NT2/D1 (cell line): ENCODE data around the gene TIPARP.

Experiments used
- DNase-seq: peaks from one replicate; pipeline ENCODE4 v3.0.0-alpha.2; 2011; ENCODE audit warnings: low read depth, low spot score
- H3K27me3 ChIP-seq: 2 replicates; pipeline ENCODE4 v1.6.0; 2011; ENCODE audit warnings: mild to moderate bottlenecking; ENCODE audit not compliant: insufficient read length, insufficient read depth
- H3K36me3 ChIP-seq: 2 replicates; pipeline ENCODE4 v1.6.1; 2011; ENCODE audit warnings: mild to moderate bottlenecking, low read length, mixed read lengths; ENCODE audit not compliant: insufficient read depth, insufficient read length
- H3K4me1 ChIP-seq: 2 replicates; pipeline ENCODE4 v1.5.1; 2011; ENCODE audit not compliant: insufficient read depth, insufficient read length
- H3K4me3 ChIP-seq: 2 replicates; pipeline ENCODE4 v1.5.1; 2011; ENCODE audit warnings: low read depth; ENCODE audit not compliant: insufficient read length
- H3K9ac ChIP-seq: 2 replicates; pipeline ENCODE4 v1.6.0; 2011; ENCODE audit warnings: low read depth; ENCODE audit not compliant: insufficient read length
- H3K9me3 ChIP-seq: 2 replicates; pipeline ENCODE4 v1.5.1; 2011; ENCODE audit warnings: mild to moderate bottlenecking, low read length; ENCODE audit not compliant: insufficient read depth
- SUZ12 ChIP-seq: IDR thresholded peaks from 2 replicates; pipeline ENCODE4 v1.6.1; 2011; ENCODE audit not compliant: insufficient read length, insufficient read depth; ENCODE audit errors: extremely low read depth
- YY1 ChIP-seq: IDR thresholded peaks from 2 replicates; pipeline ENCODE4 v1.6.1; 2011; ENCODE audit not compliant: insufficient read length, insufficient read depth
- ZNF274 ChIP-seq: IDR thresholded peaks from 2 replicates; pipeline ENCODE4 v1.6.1; 2011; ENCODE audit warnings: mild to moderate bottlenecking, low read depth, low read length

Gene TIPARP

GRCh38 chr3:156670077-156670476, 4.3 kb upstream of the TIPARP start:
- H3K9ac ChIP-seq = no peak overlapping the region
- DNase-seq = no peak
- no peaks in the 10 kb centered on the region for H3K4me1 ChIP-seq
- H3K27me3 ChIP-seq = peaks cover 5% of the 10 kb centered on the region
- TF ChIP-seq YY1 (no peak), SUZ12 (no peak), ZNF274 (no peak)
- H3K4me3 ChIP-seq = no peak overlapping the region
- H3K9me3 ChIP-seq = no peaks in the 10 kb centered on the region
- H3K36me3 ChIP-seq = no peaks in the 10 kb centered on the region

GRCh38 chr3:156670652-156671051, 3.7 kb upstream of the TIPARP start:
- Histone ChIP-seq H3K9me3 (no peaks in the 10 kb centered on the region), H3K4me3 (no peak overlapping the region), H3K4me1 (no peaks in the 10 kb centered on the region), H3K9ac (no peak overlapping the region), H3K36me3 (no peaks in the 10 kb centered on the region), H3K27me3 (peaks cover 5% of the 10 kb centered on the region)
- TF ChIP-seq YY1 (no peak), SUZ12 (no peak), ZNF274 (no peak)
- no peak for DNase-seq

- TF ChIP-seq ZNF274 (no peak), SUZ12 (no peak), YY1 (no peak)
- Histone ChIP-seq H3K4me3 (peak overlapping the region; percentile 87), H3K4me1 (no peaks in the 10 kb centered on the region), H3K27me3 (peaks cover 5% of the 10 kb centered on the region), H3K9ac (peak overlapping the region; percentile 90), H3K9me3 (no peaks in the 10 kb centered on the region), H3K36me3 (peaks cover 15% of the 10 kb centered on the region)
- no peak for DNase-seq
Measured at GRCh38 chr3:156673732-156674045, 701 bp upstream of the TIPARP start.

DNA sequence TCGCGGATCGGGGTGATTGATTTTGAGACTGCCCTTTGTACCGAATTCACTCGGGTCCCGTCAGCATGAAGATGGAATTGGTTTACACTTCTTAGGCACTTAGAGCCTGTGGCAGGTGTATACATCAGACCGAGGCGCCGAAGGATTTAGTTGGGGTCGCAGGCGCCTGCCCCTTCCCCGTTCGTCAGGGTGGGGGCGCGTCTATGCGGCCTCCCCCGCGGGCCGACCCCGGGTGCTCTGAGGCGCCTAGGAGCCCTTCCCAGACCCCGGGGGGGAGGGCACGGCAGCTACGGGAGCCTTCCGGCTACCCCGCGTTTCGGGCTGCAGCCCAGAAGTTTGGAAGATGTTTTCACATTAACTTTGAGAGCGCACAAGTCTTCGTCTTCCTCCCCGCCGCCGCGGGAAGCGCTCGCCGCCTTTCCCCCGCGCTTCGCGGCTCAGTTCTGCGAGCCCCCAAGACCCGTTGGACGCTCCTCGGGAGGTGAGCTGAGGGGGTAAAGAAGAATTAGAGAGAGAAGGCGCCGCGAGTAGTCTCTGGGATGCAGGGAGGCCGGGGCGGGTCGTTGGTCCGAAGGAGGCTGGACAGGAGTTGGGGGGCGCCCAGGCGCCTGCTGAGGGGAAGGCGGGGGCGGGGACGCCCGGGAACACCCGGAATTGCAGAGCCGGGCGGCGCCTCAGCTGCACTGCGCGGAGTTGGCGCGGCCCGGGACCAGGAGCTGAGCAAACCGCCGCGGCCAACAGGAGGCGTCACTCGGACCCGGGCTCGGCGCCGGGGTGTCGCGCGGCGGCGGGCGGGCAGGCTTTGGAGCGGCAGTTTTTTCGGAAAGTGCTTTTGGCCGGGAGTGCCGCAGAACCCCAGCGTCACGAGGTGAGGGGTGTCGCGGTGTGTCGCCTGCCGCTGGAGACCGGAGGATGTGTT, 780 bp downstream of the TIPARP start:
- Histone ChIP-seq H3K9me3 (no peaks in the 10 kb centered on the region), H3K36me3 (peaks cover 29% of the 10 kb centered on the region), H3K9ac (peak overlapping the region; percentile 80), H3K4me1 (no peaks in the 10 kb centered on the region), H3K4me3 (peak overlapping the region; percentile 87), H3K27me3 (peaks cover 5% of the 10 kb centered on the region)
- DNase-seq = peak; percentile 63
- TF ChIP-seq YY1 (no peak), SUZ12 (no peak), ZNF274 (no peak)

GRCh38 chr3:156675830-156676767, 1.7 kb downstream of the TIPARP start:
- H3K9ac ChIP-seq = peak overlapping the region; percentile 80
- DNase-seq = no peak
- no peaks in the 10 kb centered on the region for H3K4me1 ChIP-seq
- peaks cover 5% of the 10 kb centered on the region for H3K27me3 ChIP-seq
- no peaks in the 10 kb centered on the region for H3K9me3 ChIP-seq
- H3K36me3 ChIP-seq = peaks cover 39% of the 10 kb centered on the region
- TF ChIP-seq ZNF274 (no peak), SUZ12 (no peak), YY1 (no peak)
- peak overlapping the region; percentile 87 for H3K4me3 ChIP-seq

DNA sequence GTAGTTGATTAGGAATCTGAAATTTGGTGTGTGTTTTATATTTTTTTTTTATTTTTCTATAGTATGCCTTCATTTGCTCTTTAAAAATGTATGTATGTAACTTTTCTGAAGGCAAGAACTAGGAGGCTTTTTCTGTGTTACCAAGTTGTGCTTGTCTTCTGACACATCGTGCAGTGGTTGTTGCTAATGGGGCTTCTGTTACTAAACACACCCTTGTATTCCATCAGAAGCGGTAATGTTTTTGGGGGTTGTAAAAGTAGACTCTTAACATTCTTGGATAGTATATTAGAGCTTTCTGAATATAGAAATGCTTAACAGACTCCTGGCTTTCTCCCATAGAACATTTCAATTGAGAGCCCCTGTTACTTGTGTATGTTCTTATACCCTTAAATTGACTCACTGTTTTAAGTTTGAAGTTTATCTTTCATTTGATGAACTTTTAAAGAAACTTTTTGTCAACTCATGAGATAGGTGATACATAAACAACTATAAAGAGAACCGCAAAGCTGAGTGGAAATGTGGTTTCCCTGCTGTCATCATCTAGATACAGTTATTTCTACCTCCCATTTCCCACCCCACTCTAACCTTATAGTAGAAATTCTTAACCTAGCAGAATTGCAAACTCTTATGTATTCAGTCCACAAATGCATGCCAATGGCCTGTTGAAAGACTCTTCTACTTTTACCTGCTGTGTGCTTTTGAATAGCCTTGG, 2.5 kb downstream of the TIPARP start:
- no peak for DNase-seq
- no peaks in the 10 kb centered on the region for H3K9me3 ChIP-seq
- TF ChIP-seq ZNF274 (no peak), SUZ12 (no peak), YY1 (no peak)
- H3K27me3 ChIP-seq = peaks cover 5% of the 10 kb centered on the region
- no peak overlapping the region for H3K9ac ChIP-seq
- H3K4me3 ChIP-seq = no peak overlapping the region
- H3K4me1 ChIP-seq = no peaks in the 10 kb centered on the region
- H3K36me3 ChIP-seq = peaks cover 47% of the 10 kb centered on the region

- Histone ChIP-seq H3K4me1 (no peaks in the 10 kb centered on the region), H3K36me3 (peaks cover 52% of the 10 kb centered on the region), H3K9me3 (no peaks in the 10 kb centered on the region), H3K9ac (no peak overlapping the region), H3K27me3 (peaks cover 3% of the 10 kb centered on the region), H3K4me3 (no peak overlapping the region)
- DNase-seq = no peak
- TF ChIP-seq SUZ12 = no peak
- TF ChIP-seq ZNF274 = no peak
- no peak for TF ChIP-seq YY1
Measured at GRCh38 chr3:156677536-156677935, 3.1 kb downstream of the TIPARP start.
